SK-N-SH (cell line): ENCODE results near the gene STAP2.

ENCODE experiments used
- CTCF ChIP-seq: fragments of 200-600 bp; sonication (generic); IDR thresholded peaks from 2 replicates; pipeline ENCODE4 v1.6.1; 2017; ENCODE audit warnings: antibody characterized with exemption, mild to moderate bottlenecking, moderate library complexity
- ELF1 ChIP-seq: IDR thresholded peaks from 2 replicates; pipeline ENCODE4 v1.4.0; 2012
- EP300 ChIP-seq, 2 experiments: IDR thresholded peaks; 2 replicates each; pipeline versions ENCODE4 v1.4.0 to v1.6.1; 2012; ENCODE audit warnings: borderline replicate concordance in 1 of 2, low read depth in 1 of 2, low read length in 1 of 2
- EZH2phosphoT487 ChIP-seq: fragments of 200-600 bp; sonication (generic); IDR thresholded peaks from 2 replicates; pipeline ENCODE4 v1.6.1; 2017; ENCODE audit warnings: low read depth, mixed run types, mild to moderate bottlenecking, antibody characterized with exemption, moderate library complexity, borderline replicate concordance
- FOXJ3 ChIP-seq: sonication (generic); formaldehyde crosslinking; IDR thresholded peaks from 2 replicates; pipeline ENCODE4 v1.5.1; 2020; ENCODE audit warnings: mild to moderate bottlenecking, missing genetic modification reagents
- MXI1 ChIP-seq: IDR thresholded peaks from 2 replicates; pipeline ENCODE4 v1.6.1; 2012; ENCODE audit warnings: mild to moderate bottlenecking, low read depth, low read length, improper control_type of control experiment
- RAD21 ChIP-seq: IDR thresholded peaks from 2 replicates; pipeline ENCODE4 v1.6.1; 2012; ENCODE audit warnings: mild to moderate bottlenecking, low read length
- REST ChIP-seq: IDR thresholded peaks from 2 replicates; pipeline ENCODE4 v1.6.1; 2012; ENCODE audit warnings: mild to moderate bottlenecking, low read depth, low read length, moderate library complexity
- TEAD4 ChIP-seq: IDR thresholded peaks from 2 replicates; pipeline ENCODE4 v1.4.0; 2012; ENCODE audit warnings: mild to moderate bottlenecking, borderline replicate concordance; ENCODE audit not compliant: insufficient read depth
- YY1 ChIP-seq: IDR thresholded peaks from 2 replicates; pipeline ENCODE4 v1.4.0; 2012; ENCODE audit warnings: low read depth, mild to moderate bottlenecking
- TF ChIP-seq, protein P1 (sequence below): IDR thresholded peaks from 2 replicates; pipeline ENCODE4 v1.4.0; 2012; ENCODE audit warnings: low read depth, borderline replicate concordance
- TF ChIP-seq, protein P2 (sequence below): IDR thresholded peaks from 2 replicates; pipeline ENCODE4 v1.4.0; 2012; ENCODE audit warnings: low read depth

DNA sequence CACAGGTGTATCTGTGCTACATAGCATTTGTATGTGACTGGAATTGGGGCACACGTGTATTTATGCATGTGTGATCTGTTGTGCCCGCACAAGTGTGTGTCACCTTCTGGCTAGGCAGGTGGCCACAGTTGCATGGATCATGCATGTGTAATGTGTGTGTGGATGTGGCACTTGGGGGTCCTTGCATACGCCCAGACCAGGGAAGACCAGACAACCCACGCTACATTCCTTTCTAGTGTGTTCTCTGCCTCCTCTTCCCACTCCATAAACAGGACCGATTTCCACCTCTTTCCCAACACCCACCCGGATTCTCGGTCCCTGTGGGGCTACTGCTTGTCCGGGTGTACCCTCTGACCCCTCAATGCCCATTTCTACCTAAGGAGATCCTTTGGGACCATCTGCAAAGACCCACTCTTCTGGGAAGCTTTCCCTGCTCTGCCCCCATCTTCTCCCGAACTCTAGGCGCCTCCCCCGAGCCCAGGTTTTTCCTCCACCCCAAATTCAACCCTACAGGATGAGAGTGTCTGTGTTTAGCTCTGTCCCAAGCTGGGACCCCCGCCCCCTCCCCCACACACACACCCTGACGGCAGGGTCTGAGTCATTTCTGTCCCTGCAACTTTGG is 12.3 kb downstream of the STAP2 start:
- TF ChIP-seq CTCF (no peak), TEAD4 (no peak), EZH2phosphoT487 (no peak), ELF1 (no peak), RAD21 (no peak), MXI1 (no peak), REST (no peak), FOXJ3 (CRISPR knock-in tag) (no peak), EP300 (IDR thresholded peaks at IDR 0.05; ENCODE audit: borderline replicate concordance in 1 of 2, low read depth in 1 of 2, low read length in 1 of 2) (no peak), YY1 (no peak)
- TF ChIP-seq, protein P1, sequence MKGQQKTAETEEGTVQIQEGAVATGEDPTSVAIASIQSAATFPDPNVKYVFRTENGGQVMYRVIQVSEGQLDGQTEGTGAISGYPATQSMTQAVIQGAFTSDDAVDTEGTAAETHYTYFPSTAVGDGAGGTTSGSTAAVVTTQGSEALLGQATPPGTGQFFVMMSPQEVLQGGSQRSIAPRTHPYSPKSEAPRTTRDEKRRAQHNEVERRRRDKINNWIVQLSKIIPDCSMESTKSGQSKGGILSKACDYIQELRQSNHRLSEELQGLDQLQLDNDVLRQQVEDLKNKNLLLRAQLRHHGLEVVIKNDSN: no peak
- TF ChIP-seq, protein P2, sequence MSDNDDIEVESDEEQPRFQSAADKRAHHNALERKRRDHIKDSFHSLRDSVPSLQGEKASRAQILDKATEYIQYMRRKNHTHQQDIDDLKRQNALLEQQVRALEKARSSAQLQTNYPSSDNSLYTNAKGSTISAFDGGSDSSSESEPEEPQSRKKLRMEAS: no peak
